NT2/D1 (cell line): Measurements from ENCODE around the gene AP1G2.

Source experiments
- DNase-seq: peaks from one replicate; pipeline ENCODE4 v3.0.0-alpha.2; 2011; ENCODE audit warnings: low read depth, low spot score
- H3K27me3 ChIP-seq: 2 replicates; pipeline ENCODE4 v1.6.0; 2011; ENCODE audit warnings: mild to moderate bottlenecking; ENCODE audit not compliant: insufficient read length, insufficient read depth
- H3K36me3 ChIP-seq: 2 replicates; pipeline ENCODE4 v1.6.1; 2011; ENCODE audit warnings: mild to moderate bottlenecking, low read length, mixed read lengths; ENCODE audit not compliant: insufficient read depth, insufficient read length
- H3K4me1 ChIP-seq: 2 replicates; pipeline ENCODE4 v1.5.1; 2011; ENCODE audit not compliant: insufficient read depth, insufficient read length
- H3K4me3 ChIP-seq: 2 replicates; pipeline ENCODE4 v1.5.1; 2011; ENCODE audit warnings: low read depth; ENCODE audit not compliant: insufficient read length
- H3K9ac ChIP-seq: 2 replicates; pipeline ENCODE4 v1.6.0; 2011; ENCODE audit warnings: low read depth; ENCODE audit not compliant: insufficient read length
- H3K9me3 ChIP-seq: 2 replicates; pipeline ENCODE4 v1.5.1; 2011; ENCODE audit warnings: mild to moderate bottlenecking, low read length; ENCODE audit not compliant: insufficient read depth
- SUZ12 ChIP-seq: IDR thresholded peaks from 2 replicates; pipeline ENCODE4 v1.6.1; 2011; ENCODE audit not compliant: insufficient read length, insufficient read depth; ENCODE audit errors: extremely low read depth
- YY1 ChIP-seq: IDR thresholded peaks from 2 replicates; pipeline ENCODE4 v1.6.1; 2011; ENCODE audit not compliant: insufficient read length, insufficient read depth
- ZNF274 ChIP-seq: IDR thresholded peaks from 2 replicates; pipeline ENCODE4 v1.6.1; 2011; ENCODE audit warnings: mild to moderate bottlenecking, low read depth, low read length

AP1G2 gene

DNA sequence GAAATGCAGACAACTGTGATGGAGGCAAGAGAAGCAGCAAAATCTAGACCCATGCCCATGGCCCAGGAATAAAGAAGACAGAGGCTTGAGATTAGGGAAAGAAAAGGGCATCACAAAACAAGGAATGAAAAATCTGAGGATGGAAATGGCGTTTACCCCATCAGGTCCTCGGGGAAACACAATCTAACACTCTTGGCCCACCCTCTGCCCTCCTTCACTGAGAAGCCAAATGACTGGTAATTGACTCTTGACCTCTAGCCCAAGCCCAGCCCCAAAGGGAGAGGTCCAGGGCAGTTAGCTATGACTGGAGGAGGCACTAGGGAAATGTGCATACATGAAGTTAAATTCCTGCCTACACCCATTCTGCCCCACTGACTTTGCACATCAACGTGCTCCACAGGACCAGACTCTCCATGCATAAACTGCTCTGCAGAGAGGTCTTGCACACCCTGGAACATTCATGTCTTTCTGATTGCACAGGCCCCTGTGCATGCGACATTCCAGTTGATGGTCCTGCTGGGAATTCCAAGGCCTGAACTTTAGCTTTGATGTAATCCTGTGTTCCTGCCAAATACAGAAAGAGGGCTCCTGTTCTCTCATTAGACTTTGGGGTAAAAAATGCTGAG lies 21.7 kb downstream of the AP1G2 start:
- H3K4me3 ChIP-seq = no peak overlapping the region
- peaks cover 19% of the 10 kb centered on the region for H3K4me1 ChIP-seq
- H3K9ac ChIP-seq = no peak overlapping the region
- H3K9me3 ChIP-seq = no peaks in the 10 kb centered on the region
- peaks cover 17% of the 10 kb centered on the region for H3K36me3 ChIP-seq
- TF ChIP-seq YY1 = no peak
- TF ChIP-seq SUZ12 = no peak
- TF ChIP-seq ZNF274 = no peak
- H3K27me3 ChIP-seq = no peaks in the 10 kb centered on the region
- no peak for DNase-seq

DNA sequence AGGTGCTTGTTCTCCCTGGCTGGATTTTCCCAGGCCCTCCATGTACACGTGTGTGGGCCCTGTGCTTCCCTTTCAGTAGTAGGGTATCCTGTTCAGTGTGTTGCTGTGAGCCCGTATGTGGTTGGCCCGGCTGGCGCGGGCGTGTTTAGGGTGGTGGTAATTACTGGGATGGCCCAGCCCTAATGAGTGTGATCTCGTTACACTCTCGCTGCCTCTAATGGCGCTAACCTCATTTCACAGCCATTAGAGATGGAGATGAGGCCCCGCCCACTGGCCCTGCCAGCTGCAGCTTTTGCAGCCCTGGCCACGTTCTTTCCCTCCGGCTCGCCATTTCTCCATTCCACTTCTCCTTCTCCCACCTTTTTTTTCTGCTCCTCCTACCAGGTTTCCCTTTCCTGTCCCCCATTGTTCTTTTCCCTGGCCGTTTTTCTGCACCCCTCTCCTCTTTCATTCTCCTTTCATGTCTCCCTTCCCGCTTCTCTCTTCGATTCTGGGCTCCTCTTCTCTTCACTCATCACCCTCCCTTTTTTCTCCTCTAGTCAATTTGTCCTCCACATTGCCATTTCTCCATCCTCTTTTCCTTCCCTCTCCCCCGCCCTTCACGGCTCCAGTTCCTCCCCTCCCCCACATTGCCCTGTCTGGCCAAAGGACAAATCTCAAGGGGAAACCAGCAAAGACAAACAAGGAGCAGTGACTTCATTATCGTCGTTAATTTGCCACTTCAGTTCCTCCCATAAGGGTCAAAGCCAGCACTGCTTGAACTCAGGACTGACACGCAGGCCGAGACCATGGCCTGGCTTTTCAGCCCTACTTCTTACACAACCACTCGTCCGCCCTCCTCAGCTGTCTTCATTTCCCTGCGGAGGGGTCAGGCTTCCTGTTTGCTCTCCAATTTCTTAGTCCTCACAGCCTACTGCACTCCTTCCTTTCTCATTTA lies 22.8 kb downstream of the AP1G2 start:
- no peaks in the 10 kb centered on the region for H3K27me3 ChIP-seq
- H3K4me1 ChIP-seq = peaks cover 16% of the 10 kb centered on the region
- H3K36me3 ChIP-seq = peaks cover 22% of the 10 kb centered on the region
- no peak for DNase-seq
- TF ChIP-seq ZNF274 = no peak
- no peak for TF ChIP-seq YY1
- no peak for TF ChIP-seq SUZ12
- no peak overlapping the region for H3K9ac ChIP-seq
- no peaks in the 10 kb centered on the region for H3K9me3 ChIP-seq
- H3K4me3 ChIP-seq = no peak overlapping the region

DNA sequence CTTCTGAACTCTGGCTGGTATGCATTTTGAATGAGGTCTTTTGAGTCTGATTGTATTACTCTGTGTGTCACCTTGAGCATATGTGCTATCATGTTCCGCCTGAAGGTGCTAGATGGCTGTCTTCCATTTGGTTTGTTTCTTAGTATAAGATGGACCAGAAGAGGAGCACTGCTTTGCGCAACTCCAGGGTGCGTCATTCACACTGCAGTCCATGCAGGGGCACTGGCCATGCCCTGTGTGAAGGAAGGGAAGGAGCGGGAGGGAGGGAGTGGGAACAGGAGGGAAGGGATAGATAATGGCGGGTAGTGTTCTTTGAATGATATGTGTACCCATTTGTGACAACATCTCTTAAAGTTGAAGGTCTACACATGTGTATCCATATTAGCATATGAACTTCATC lies 24.2 kb downstream of the AP1G2 start:
- Histone ChIP-seq H3K9me3 (no peaks in the 10 kb centered on the region), H3K9ac (no peak overlapping the region), H3K4me1 (peaks cover 14% of the 10 kb centered on the region), H3K4me3 (no peak overlapping the region), H3K36me3 (peaks cover 22% of the 10 kb centered on the region), H3K27me3 (no peaks in the 10 kb centered on the region)
- DNase-seq = no peak
- TF ChIP-seq ZNF274 = no peak

DNA sequence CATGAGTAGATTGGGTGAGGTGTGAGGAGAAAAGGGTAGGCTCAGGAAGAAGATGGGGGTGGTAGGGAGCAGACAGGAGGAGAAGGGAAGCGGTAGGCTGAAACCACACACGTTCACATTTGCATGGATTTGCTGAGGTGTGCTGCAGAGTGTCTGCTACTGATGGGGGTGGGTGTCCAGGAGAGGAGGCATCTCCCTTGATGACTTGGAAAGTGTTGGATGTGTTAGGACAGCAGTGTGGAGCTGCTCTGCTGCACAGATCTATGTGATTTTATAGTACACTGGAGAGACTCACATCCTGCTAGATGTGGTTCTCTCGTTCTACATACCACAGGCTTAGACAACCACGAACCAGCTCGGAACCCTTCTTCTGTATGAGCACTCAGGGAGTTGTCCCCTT lies 25.3 kb downstream of the AP1G2 start:
- DNase-seq = no peak
- no peaks in the 10 kb centered on the region for H3K9me3 ChIP-seq
- no peaks in the 10 kb centered on the region for H3K27me3 ChIP-seq
- peaks cover 22% of the 10 kb centered on the region for H3K36me3 ChIP-seq
- TF ChIP-seq YY1 (no peak), ZNF274 (no peak), SUZ12 (no peak)
- H3K4me1 ChIP-seq = peaks cover 8% of the 10 kb centered on the region
- no peak overlapping the region for H3K4me3 ChIP-seq
- no peak overlapping the region for H3K9ac ChIP-seq

DNA sequence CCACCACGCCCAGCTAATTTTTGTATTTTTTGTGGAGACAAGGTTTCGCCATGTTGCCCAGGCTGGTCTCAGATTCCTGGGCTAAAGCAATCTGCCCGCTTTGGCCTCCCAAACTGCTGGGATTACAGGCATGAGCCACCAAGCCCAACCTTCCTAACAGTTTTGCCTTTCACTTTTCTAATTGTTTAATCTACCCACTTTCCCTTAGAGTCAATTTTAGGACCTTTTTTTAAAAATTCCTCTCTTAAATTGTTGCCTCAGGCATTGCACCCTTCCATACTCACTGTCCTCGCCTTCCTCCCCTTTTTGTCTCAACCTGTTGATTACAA lies 27.5 kb downstream of the AP1G2 start:
- no peaks in the 10 kb centered on the region for H3K27me3 ChIP-seq
- no peak overlapping the region for H3K4me3 ChIP-seq
- no peak for DNase-seq
- peaks cover 2% of the 10 kb centered on the region for H3K4me1 ChIP-seq
- TF ChIP-seq YY1 (no peak), ZNF274 (no peak), SUZ12 (no peak)
- peaks cover 28% of the 10 kb centered on the region for H3K36me3 ChIP-seq
- no peak overlapping the region for H3K9ac ChIP-seq
- no peaks in the 10 kb centered on the region for H3K9me3 ChIP-seq

DNA sequence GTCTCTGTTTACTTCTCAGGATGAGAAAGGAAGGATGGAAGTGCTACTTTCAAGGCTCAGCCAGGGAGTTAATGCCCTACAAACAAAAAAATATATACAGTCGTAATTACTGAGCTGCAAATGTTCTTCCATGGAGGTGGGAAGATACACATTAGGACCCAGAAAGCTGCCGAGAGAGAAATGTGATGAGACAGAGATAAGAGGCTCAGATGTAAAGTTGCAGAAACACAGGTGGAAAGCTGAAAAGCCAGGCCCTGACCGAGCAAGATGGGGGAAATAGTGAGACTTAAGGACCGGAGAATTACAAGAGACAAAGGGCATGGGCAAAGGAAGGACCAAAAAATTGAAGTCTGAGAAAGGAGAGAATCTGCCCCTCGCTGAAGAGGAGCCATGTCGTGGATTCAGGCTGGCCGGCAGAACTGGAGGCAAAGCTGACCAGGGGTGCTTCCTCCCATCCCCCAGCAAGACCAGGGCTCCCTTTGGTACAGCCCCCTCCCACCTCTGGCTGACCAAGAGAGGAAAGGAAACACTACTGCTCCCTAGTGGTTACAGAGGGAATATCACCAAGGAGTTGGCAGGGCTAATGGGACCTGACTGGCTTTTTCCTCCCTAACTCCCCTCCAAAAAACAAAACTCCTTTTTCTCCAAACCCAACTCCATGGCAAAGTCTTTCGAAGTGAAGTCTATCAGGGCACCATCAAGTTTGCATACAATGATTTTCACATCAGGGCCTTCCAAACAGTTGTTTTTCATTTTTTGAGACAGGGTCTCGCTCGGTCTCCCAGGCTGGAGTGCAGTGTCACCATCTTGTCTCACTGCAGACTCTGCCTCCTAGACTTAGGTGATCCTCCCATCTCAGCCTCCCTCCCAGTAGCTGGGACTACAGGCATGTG lies 28.1 kb downstream of the AP1G2 start:
- peak overlapping the region; percentile 24 for H3K4me3 ChIP-seq
- DNase-seq = no peak
- no peaks in the 10 kb centered on the region for H3K4me1 ChIP-seq
- no peaks in the 10 kb centered on the region for H3K9me3 ChIP-seq
- peaks cover 34% of the 10 kb centered on the region for H3K36me3 ChIP-seq
- H3K27me3 ChIP-seq = no peaks in the 10 kb centered on the region
- H3K9ac ChIP-seq = peak overlapping the region; percentile 88
- TF ChIP-seq ZNF274 = no peak
- TF ChIP-seq YY1 = no peak
- TF ChIP-seq SUZ12 = no peak

DNA sequence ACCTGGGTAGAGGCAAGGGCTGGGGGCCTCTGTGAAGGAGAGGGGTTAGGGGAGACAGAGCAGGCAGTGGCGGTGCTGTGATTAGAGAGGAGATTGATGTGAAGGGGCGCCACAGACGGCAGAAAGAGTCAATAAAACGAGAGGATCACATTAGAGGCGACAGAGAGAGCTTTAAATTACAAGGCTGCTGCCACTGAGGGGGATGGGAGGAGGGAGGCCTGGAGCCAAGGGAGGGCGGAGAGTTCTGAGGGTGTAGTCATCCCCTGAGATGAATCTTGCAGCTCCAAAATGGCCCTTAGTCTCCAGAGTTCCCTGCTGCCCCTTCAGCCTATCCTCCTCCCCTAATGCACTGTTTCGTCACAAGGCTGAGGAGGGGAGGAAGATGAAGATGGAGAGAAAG lies 28.8 kb downstream of the AP1G2 start:
- no peaks in the 10 kb centered on the region for H3K27me3 ChIP-seq
- H3K4me1 ChIP-seq = no peaks in the 10 kb centered on the region
- no peaks in the 10 kb centered on the region for H3K9me3 ChIP-seq
- DNase-seq = no peak
- peak overlapping the region; percentile 88 for H3K9ac ChIP-seq
- TF ChIP-seq ZNF274 (no peak), YY1 (no peak), SUZ12 (no peak)
- peak overlapping the region; percentile 24 for H3K4me3 ChIP-seq
- H3K36me3 ChIP-seq = peaks cover 41% of the 10 kb centered on the region
